ENCODE measurements around the gene LMOD3.

- TF ChIP-seq, protein P1, sequence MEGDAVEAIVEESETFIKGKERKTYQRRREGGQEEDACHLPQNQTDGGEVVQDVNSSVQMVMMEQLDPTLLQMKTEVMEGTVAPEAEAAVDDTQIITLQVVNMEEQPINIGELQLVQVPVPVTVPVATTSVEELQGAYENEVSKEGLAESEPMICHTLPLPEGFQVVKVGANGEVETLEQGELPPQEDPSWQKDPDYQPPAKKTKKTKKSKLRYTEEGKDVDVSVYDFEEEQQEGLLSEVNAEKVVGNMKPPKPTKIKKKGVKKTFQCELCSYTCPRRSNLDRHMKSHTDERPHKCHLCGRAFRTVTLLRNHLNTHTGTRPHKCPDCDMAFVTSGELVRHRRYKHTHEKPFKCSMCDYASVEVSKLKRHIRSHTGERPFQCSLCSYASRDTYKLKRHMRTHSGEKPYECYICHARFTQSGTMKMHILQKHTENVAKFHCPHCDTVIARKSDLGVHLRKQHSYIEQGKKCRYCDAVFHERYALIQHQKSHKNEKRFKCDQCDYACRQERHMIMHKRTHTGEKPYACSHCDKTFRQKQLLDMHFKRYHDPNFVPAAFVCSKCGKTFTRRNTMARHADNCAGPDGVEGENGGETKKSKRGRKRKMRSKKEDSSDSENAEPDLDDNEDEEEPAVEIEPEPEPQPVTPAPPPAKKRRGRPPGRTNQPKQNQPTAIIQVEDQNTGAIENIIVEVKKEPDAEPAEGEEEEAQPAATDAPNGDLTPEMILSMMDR (IDR thresholded peaks at IDR 0.05): no peak
- no peak for TF ChIP-seq EZH2 (IDR thresholded peaks at IDR 0.05; ENCODE audit: borderline replicate concordance, insufficient read depth, low read depth, low read length, poor library complexity, severe bottlenecking)
These were observed 6.7 kb downstream of the LMOD3 start for GRCh38 chr3:69115731-69116130.

Measured in B cell (primary cell).